Panc1 (cell line): ENCODE measurements around the gene PRSS3.
"Not testable (repeated sequence)": the region's sequence is repeated elsewhere in the genome, so short reads cannot be mapped to it uniquely, and the experiment has no call there.

ENCODE experiments used
- POLR2AphosphoS5 ChIP-seq: IDR thresholded peaks from 2 replicates; pipeline ENCODE4 v1.6.1; 2012; ENCODE audit warnings: mild to moderate bottlenecking, low read depth, low read length, moderate library complexity
- REST ChIP-seq, 2 experiments: IDR thresholded peaks; 2 replicates each; pipeline ENCODE4 v1.6.1; 2011 to 2012; ENCODE audit warnings: low read depth in 2 of 2, control low read depth in 1 of 2, low read length in 1 of 2, mild to moderate bottlenecking in 1 of 2, moderate library complexity in 1 of 2; ENCODE audit not compliant: insufficient read depth in 1 of 2
- SIN3A ChIP-seq: IDR thresholded peaks from 2 replicates; pipeline ENCODE4 v1.6.1; 2012; ENCODE audit warnings: low read depth, mild to moderate bottlenecking, low read length, moderate library complexity, borderline replicate concordance; ENCODE audit not compliant: insufficient read depth
- TF ChIP-seq, protein P1 (sequence below): fragments of 450-650 bp; IDR thresholded peaks from 2 replicates; pipeline ENCODE4 v1.5.1; 2017; ENCODE audit warnings: mild to moderate bottlenecking

DNA sequence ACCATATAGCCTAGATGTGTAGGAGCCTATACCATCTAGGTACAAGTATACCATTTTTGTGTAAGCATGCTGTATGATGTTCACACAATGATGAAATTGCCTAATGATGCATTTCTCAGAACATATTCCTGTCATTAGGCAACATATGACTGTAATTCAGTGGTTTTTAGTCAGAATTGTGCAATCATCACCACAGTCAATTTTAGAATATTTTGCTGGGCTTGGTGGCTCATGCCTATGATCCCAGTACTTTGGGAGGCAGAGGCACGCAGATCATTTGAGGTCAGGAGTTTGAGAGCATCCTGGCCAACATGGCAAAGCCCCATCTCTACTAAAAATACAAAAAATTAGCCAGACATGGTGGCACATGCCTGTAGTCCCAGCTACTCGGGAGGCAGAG, 40.9 kb downstream of the PRSS3 start:
- TF ChIP-seq, protein P1, sequence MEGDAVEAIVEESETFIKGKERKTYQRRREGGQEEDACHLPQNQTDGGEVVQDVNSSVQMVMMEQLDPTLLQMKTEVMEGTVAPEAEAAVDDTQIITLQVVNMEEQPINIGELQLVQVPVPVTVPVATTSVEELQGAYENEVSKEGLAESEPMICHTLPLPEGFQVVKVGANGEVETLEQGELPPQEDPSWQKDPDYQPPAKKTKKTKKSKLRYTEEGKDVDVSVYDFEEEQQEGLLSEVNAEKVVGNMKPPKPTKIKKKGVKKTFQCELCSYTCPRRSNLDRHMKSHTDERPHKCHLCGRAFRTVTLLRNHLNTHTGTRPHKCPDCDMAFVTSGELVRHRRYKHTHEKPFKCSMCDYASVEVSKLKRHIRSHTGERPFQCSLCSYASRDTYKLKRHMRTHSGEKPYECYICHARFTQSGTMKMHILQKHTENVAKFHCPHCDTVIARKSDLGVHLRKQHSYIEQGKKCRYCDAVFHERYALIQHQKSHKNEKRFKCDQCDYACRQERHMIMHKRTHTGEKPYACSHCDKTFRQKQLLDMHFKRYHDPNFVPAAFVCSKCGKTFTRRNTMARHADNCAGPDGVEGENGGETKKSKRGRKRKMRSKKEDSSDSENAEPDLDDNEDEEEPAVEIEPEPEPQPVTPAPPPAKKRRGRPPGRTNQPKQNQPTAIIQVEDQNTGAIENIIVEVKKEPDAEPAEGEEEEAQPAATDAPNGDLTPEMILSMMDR = not testable (repeated sequence)
- not testable (repeated sequence) for TF ChIP-seq POLR2AphosphoS5; REST (IDR thresholded peaks at IDR 0.05; ENCODE audit: insufficient read depth in 1 of 2, low read depth in 2 of 2, low read length in 1 of 2); SIN3A
